ENCODE data around the gene FOLR3. TPM values are rescaled to one million over a fixed set of nuclear protein-coding genes. Genes with fewer than 3 reads are reported as not detected.

FOLR3 gene
- total and polyA plus RNA-seq, 9 of the 15 experiments (the other 6 are each of a cell fraction or from before 2014, with no cell fraction given): not detected

- TF ChIP-seq CREB3 (tag; conservative IDR thresholded peaks at IDR 0.05; ENCODE audit: low read depth) (no peak), ZNF134 (CRISPR knock-in tag; conservative IDR thresholded peaks at IDR 0.05) (no peak), ARID2 (IDR thresholded peaks at IDR 0.05) (no peak), KLF6 (CRISPR knock-in tag; IDR thresholded peaks at IDR 0.05; ENCODE audit: borderline replicate concordance) (no peak), RFX7 (CRISPR knock-in tag; IDR thresholded peaks at IDR 0.05) (no peak), TEAD2 (tag; IDR thresholded peaks at IDR 0.05) (no peak), ZNF408 (CRISPR knock-in tag; IDR thresholded peaks at IDR 0.05; ENCODE audit: low read depth) (no peak), HDAC6 (IDR thresholded peaks at IDR 0.05; ENCODE audit: low read depth, low read length) (no peak), FOXP1 (CRISPR knock-in tag; IDR thresholded peaks at IDR 0.05) (0 out of 2 replicates have a peak, but pooled peaks have one; percentile 6), SREBF1 (IDR thresholded peaks at IDR 0.05; ENCODE audit: borderline replicate concordance, low read depth, low read length) (no peak), NCOA4 (IDR thresholded peaks at IDR 0.05; ENCODE audit: partially characterized antibody) (no peak), RREB1 (CRISPR knock-in tag; IDR thresholded peaks at IDR 0.05) (no peak), ZNF699 (CRISPR knock-in tag; IDR thresholded peaks at IDR 0.05; ENCODE audit: insufficient replicate concordance) (no peak)
- TF ChIP-seq, protein P1, sequence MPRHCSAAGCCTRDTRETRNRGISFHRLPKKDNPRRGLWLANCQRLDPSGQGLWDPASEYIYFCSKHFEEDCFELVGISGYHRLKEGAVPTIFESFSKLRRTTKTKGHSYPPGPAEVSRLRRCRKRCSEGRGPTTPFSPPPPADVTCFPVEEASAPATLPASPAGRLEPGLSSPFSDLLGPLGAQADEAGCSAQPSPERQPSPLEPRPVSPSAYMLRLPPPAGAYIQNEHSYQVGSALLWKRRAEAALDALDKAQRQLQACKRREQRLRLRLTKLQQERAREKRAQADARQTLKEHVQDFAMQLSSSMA (CRISPR knock-in tag; IDR thresholded peaks at IDR 0.05): no peak
- TF ChIP-seq, protein P2, sequence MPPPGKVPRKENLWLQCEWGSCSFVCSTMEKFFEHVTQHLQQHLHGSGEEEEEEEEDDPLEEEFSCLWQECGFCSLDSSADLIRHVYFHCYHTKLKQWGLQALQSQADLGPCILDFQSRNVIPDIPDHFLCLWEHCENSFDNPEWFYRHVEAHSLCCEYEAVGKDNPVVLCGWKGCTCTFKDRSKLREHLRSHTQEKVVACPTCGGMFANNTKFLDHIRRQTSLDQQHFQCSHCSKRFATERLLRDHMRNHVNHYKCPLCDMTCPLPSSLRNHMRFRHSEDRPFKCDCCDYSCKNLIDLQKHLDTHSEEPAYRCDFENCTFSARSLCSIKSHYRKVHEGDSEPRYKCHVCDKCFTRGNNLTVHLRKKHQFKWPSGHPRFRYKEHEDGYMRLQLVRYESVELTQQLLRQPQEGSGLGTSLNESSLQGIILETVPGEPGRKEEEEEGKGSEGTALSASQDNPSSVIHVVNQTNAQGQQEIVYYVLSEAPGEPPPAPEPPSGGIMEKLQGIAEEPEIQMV (tag; conservative IDR thresholded peaks at IDR 0.05; ENCODE audit: low read depth): 0 out of 2 replicates have a peak, but pooled peaks have one; percentile 32
- TF ChIP-seq, protein P3, sequence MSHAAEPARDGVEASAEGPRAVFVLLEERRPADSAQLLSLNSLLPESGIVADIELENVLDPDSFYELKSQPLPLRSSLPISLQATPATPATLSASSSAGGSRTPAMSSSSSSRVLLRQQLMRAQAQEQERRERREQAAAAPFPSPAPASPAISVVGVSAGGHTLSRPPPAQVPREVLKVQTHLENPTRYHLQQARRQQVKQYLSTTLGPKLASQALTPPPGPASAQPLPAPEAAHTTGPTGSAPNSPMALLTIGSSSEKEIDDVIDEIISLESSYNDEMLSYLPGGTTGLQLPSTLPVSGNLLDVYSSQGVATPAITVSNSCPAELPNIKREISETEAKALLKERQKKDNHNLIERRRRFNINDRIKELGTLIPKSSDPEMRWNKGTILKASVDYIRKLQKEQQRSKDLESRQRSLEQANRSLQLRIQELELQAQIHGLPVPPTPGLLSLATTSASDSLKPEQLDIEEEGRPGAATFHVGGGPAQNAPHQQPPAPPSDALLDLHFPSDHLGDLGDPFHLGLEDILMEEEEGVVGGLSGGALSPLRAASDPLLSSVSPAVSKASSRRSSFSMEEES (CRISPR knock-in tag; IDR thresholded peaks at IDR 0.05): no peak
Measured at GRCh38 chr11:72103754-72104167, 31.8 kb upstream of the FOLR3 start (continued).
